Stimulated activated CD4-positive, alpha-beta T cell treated with anti-CD3 and anti-CD28 coated beads, Interleukin-12 subunit alpha, Interleukin-12 subunit beta, amount 100 ng/mL, for 4 hours (primary cell): ENCODE results near the gene ZNF268.
A peak's percentile ranks its signal among the peaks of the same experiment; 100 is the strongest.

Experiments
- DNase-seq: peaks from one replicate; pipeline ENCODE4 v3.0.0-alpha.2; 2020

Gene ZNF268

DNA sequence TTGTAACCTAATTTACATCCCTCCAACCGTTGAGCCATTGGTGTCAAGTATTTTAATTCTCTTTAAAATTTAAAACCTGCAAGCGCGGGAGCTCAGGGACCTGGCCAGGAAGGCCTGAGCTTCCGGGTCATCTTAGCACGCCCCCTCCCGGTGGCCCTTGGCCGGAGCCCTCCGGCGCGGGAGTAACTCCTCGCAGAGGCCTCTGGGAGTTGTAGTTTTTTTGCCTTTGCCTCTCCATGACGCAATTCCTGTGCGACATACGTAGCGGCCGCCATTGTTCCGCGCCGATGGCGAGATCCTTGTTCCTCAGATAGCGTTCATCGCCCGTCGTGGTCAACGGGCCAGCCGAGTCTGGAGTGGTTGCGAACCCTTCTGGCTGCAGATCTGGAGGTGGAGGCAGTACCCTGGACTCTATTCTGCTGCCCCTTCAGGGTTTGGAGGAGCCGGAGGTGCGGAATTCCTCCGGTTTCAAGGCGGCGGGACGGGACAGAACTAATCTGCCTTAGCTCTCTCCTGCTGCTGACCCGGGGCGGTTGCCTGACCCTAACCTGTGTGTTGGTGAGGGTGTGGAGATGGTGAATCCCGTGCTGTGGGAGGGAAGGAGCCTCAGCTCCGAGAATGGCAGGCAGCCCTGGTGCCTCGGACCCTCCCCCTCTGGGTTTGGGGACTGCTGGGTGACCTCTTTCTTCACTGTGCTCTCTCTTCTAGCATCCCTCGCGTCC is at the start of gene ZNF268:
Gene ZNF268 (plus strand): TSS at position 258 of the 722 bp plus-strand sequence. CDS start 503 bp downstream, outside the sequence.
- DNase-seq, result peak; percentile 84

DNA sequence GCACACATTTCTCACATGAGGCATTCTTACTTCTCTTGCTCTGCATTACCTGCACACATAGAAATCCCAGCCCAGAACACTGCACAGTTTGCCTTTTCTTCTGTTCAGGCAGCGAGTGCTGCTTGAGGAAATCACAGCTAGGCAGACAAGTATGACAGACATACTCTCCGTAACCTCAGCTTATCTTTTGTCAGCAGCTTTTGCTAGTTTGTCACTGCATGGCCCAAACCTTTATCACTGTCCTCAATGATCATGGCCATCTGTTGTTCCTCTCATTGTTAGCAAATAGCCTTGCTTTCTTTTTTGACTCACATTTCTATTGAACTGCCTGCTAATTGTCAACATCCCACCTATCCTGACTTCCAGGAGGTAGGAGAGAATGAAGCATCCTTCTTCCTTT is 45.5 kb upstream of the ZNF268 start:
- no peak for DNase-seq

DNA sequence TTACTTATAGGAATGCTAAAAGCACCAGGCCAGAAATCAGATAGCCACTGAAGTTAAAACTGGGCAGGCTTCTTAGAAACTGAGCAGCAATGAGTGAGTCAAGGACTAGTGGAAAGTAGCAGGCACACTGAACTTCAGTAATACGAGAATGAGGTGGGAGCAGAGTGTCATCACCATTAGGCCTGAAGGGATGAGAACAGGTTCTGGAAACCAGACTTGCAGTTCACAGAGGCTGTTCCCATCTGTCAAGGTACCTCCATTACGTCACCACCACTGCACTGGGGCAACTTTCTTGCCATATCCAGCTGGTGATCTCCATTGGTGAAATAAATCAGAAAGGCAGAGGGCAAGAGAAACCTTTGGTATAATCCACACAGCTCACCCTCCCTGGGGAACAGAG is 35.3 kb upstream of the ZNF268 start:
- DNase-seq, result no peak

- DNase-seq, result no peak
These were observed 25.1 kb upstream of the ZNF268 start for GRCh38 chr12:133156125-133156690.

- DNase-seq, result no peak
These were observed 15.5 kb upstream of the ZNF268 start for GRCh38 chr12:133165776-133166175.

DNA sequence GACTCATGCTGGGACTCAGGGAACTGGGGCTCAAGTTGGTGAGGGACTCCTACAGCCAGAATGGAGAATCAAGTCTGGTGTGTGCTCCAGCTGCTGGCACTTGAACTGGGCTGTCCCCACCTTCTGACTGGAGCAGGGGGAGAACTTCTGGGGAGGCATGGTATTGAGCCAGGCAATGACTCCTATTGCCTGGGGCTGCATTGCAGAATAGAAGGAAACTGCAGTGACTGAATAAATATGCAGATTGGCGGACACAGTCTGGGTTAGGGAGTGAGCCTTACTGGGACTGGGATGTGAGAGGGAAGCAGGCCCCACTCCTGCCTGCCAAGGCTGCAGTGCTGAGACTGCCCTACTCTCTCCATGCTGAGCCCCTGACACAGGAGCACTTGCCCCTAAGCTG is 8.8 kb upstream of the ZNF268 start:
- no peak for DNase-seq

DNA sequence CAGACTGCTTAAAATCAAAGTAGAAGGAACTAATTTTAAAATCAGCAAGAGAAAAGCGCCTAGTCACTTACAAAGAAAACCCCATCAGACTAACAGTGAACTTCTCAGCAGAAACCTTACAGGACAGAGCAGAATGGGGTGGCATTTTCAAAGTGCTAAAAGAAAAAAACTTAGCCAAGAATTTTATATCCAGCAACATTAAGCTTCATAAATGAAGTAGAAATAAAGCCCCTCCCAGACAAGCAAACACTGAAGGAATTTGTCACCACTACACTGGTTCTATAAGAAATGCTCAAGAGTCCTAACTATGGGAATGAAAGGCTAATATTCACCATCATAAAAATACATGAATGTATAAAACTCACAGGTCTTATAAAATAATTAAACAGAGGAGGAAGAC is 6.4 kb upstream of the ZNF268 start:
- DNase-seq, result no peak

- DNase-seq, result no peak
These were observed 626 bp upstream of the ZNF268 start for GRCh38 chr12:133180669-133181068.

GRCh38 chr12:133190176-133190575 is 8.9 kb downstream of the ZNF268 start:
- DNase-seq, result no peak

DNA sequence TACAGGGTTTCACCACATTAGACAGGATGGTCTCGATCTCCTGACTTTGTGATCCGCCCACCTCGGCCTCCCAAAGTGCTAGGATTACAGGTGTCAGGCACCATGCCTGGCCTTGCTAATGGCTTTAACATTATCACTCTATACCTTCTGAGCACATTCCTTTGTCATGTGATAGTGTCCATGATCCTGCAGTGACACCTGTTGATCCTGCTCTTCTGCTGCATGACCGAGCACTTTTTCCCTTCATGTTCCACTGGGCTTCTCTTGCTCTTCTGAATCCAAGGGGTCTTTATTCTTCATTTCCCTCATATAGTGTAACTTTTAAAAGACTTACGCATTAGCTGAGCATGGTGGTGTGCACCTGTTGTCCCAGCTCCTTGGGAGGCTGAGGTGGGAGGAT is 11.6 kb downstream of the ZNF268 start:
- DNase-seq, result no peak

GRCh38 chr12:133201888-133202287 is 20.6 kb downstream of the ZNF268 start:
- no peak for DNase-seq

GRCh38 chr12:133202493-133203343 is 21.4 kb downstream of the ZNF268 start:
- DNase-seq, result no peak

GRCh38 chr12:133203344-133204263 is 22.3 kb downstream of the ZNF268 start:
- DNase-seq, result no peak

- no peak for DNase-seq
These were observed 22.9 kb downstream of the ZNF268 start for GRCh38 chr12:133204264-133204603.

DNA sequence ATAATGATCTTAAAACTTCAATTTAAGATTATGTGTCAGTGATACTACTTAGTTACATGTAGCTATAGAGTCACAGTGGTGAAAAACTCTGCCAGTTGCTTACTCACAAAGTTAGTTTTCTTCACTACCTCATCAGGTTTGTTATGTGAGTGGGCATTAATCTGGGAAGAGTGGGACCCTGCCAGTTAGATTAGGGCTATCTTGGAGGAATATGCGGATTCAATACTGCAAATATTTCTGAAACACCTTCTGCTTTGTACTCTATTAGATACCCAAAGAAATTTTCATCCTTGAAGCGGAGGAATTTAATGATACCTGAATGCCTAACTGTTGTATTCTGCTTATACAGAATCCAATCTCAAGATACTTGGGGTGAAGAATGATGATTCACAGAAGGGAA is 25.1 kb downstream of the ZNF268 start:
- no peak for DNase-seq

DNA sequence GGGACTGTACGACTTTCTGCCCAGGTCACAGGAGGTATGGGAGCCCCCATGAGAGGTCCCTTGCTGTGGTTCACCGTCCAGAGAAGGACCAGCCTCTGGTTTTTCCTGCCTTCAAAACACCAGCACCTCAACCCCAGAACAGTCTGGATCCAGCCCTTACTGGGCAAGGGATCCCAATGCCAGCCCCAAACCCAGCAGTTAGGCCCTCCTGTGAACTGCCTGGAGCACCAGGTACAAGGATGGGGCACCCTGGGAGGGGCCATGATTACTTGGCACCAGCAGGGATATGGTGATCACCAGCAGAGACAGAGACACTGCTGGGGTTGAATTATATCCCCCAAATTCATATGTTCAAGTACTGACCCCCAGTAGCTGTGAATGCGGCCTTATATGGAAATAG is 34.4 kb downstream of the ZNF268 start:
- no peak for DNase-seq

GRCh38 chr12:133217219-133217618 is 35.9 kb downstream of the ZNF268 start:
- DNase-seq, result no peak

DNA sequence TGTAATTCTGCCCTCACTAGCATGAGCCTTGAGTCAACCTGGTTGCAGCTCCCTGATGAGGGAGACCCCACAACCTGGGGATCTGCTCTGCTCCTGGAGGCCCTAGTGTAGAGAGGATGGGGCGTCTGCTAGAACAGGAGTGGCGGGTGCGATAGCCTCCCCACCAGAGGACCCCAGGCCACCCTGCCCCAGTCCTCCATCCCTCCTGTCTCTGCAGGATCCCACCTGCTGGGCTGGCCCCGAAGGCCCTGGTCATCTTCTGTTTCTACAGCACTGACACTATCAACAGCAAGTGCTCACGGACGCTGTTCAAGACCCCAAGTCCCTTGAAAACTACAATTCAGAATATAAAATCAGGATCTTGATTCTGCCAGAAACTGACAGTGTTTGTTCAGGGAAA is 39.2 kb downstream of the ZNF268 start:
- DNase-seq, result no peak

GRCh38 chr12:133221241-133221640 is 39.9 kb downstream of the ZNF268 start:
- no peak for DNase-seq

GRCh38 chr12:133222211-133222610 is 40.9 kb downstream of the ZNF268 start:
- DNase-seq, result no peak

GRCh38 chr12:133225527-133225926 is 44.2 kb downstream of the ZNF268 start:
- DNase-seq, result no peak

GRCh38 chr12:133226690-133227089 is 45.4 kb downstream of the ZNF268 start:
- DNase-seq, result no peak

GRCh38 chr12:133227281-133227852 is 46.1 kb downstream of the ZNF268 start:
- DNase-seq, result no peak
